Upper lobe of right lung (tissue), 1 donor: ENCODE data around the gene KCNMA1. TPM values are rescaled to one million over a fixed set of nuclear protein-coding genes. Genes with fewer than 3 reads are reported as not detected.

Source experiments
- ATAC-seq: fragments of 200-7000 bp; cut with Tn5 transposase; one replicate; pipeline ENCODE4 v1.9.1; 2020; ENCODE audit warnings: mild to moderate bottlenecking, moderate library complexity
- DNase-seq: peaks from one replicate; pipeline ENCODE4 v3.0.0-alpha.2; 2020
- H3K27ac ChIP-seq: fragments of 200-600 bp; one replicate; pipeline ENCODE4 v1.8.0; 2022
- H3K27me3 ChIP-seq: fragments of 200-600 bp; one replicate; pipeline ENCODE4 v1.8.0; 2022; ENCODE audit warnings: mild to moderate bottlenecking
- H3K36me3 ChIP-seq: fragments of 200-600 bp; one replicate; pipeline ENCODE4 v1.8.0; 2022
- H3K4me1 ChIP-seq: fragments of 200-600 bp; one replicate; pipeline ENCODE4 v1.8.0; 2022
- H3K4me3 ChIP-seq: fragments of 200-600 bp; one replicate; pipeline ENCODE4 v1.8.0; 2022; ENCODE audit warnings: mild to moderate bottlenecking
- H3K9me3 ChIP-seq: fragments of 200-600 bp; one replicate; pipeline ENCODE4 v1.8.0; 2022
- intact Hi-C: fragments of 100-400 bp; cut with DNase I; formaldehyde crosslinking; loops from one replicate; pipeline ENCODE4 v1.11.0; 2022
- total RNA-seq: library from RNA; stranded (reverse); fragmentation: NEBNext Ultra II Directional; extraction: Animal tissue kit (Norgen Biotek cat#: 25700); gene quantifications from one replicate; pipeline ENCODE4 v1.2.1, GENCODE V29; 2021
- TF ChIP-seq, protein P1 (sequence below): fragments of 200-600 bp; IDR thresholded peaks from one replicate; pipeline ENCODE4 v1.8.0; 2022; ENCODE audit warnings: antibody characterized with exemption
- donor health status: DM: no; HTN: yes; CAD: no; lungs with severe emphysema.

KCNMA1 gene
- total RNA-seq, 1 donor from 2014 or later: 26.3 TPM

DNA sequence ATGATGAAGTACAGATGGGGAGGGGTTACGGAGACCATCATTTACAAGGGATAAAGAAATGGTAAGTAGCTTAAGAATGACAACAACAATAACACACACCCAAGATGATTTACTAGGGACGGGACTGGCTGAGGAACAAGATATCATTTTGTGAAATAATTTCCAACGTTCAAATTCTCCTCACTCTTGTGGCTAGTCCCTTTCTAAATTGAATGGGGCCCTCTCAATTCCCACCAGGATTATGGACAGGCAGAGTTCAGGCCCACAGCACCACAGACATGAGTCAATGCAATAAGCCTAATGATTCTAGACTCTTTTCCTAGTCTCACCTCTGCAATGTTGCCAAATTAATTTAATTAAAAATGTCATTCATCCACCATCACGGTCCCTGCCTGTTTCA, 448.1 kb downstream of the KCNMA1 start:
- no peak for DNase-seq
- no peak for ATAC-seq
- TF ChIP-seq, protein P1, sequence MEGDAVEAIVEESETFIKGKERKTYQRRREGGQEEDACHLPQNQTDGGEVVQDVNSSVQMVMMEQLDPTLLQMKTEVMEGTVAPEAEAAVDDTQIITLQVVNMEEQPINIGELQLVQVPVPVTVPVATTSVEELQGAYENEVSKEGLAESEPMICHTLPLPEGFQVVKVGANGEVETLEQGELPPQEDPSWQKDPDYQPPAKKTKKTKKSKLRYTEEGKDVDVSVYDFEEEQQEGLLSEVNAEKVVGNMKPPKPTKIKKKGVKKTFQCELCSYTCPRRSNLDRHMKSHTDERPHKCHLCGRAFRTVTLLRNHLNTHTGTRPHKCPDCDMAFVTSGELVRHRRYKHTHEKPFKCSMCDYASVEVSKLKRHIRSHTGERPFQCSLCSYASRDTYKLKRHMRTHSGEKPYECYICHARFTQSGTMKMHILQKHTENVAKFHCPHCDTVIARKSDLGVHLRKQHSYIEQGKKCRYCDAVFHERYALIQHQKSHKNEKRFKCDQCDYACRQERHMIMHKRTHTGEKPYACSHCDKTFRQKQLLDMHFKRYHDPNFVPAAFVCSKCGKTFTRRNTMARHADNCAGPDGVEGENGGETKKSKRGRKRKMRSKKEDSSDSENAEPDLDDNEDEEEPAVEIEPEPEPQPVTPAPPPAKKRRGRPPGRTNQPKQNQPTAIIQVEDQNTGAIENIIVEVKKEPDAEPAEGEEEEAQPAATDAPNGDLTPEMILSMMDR: no peak
- Histone ChIP-seq H3K9me3 (no peaks in the 10 kb centered on the region), H3K27ac (no peak overlapping the region), H3K4me3 (no peak overlapping the region), H3K4me1 (no peaks in the 10 kb centered on the region), H3K27me3 (peaks cover 3% of the 10 kb centered on the region), H3K36me3 (no peaks in the 10 kb centered on the region)
- intact Hi-C loops: no loop called here

DNA sequence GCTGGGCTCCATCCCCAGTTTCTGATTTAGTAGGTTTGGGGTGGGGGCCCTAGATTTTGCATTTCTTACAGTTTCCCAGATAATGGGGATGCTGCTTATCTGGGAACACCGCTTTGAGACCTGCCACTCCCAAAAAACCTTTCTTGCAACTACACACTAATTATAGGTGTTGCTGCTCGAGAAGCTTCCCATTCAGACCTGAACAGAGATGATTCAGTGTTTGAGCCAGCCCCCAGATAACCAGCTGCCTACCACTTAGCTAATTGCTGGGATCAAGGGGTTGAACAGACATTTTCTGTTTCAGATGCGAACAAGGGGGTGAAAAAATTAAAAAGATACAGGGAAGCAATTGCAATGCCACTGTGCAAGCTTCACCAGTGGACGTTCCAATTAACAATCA, 448.5 kb downstream of the KCNMA1 start:
- ATAC-seq: no peak
- H3K4me1 ChIP-seq: no peaks in the 10 kb centered on the region
- no peak overlapping the region for H3K27ac ChIP-seq

DNA sequence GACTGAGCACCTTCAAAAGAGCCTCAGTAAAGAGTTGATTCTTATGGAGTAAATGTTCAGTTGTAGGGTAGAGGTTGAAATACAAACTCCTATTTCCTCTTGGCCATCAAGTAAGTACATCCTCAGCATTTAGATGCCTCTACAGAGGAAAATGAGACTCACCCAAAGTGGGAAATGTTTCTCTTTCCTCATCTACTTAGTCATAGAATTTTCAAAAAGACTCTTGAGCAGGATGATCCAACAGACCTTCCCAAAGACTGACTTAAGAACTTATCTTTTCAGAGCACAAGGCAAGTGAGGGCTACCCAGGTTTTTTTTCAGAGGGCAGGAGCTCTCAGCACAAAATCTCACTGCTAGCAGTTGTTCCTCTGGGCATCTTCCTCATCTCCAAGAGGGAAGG, 449.1 kb downstream of the KCNMA1 start:
- Histone ChIP-seq H3K27ac (no peak overlapping the region), H3K36me3 (no peaks in the 10 kb centered on the region), H3K4me1 (no peaks in the 10 kb centered on the region), H3K4me3 (no peak overlapping the region), H3K9me3 (no peaks in the 10 kb centered on the region), H3K27me3 (no peaks in the 10 kb centered on the region)
- TF ChIP-seq, protein P1: no peak
- intact Hi-C loops: no loop called here
- ATAC-seq (no peak), DNase-seq (no peak)

More for the DNA sequence above, 448.5 kb downstream of the KCNMA1 start:
- Histone ChIP-seq H3K4me3 (no peak overlapping the region), H3K36me3 (no peaks in the 10 kb centered on the region), H3K9me3 (no peaks in the 10 kb centered on the region), H3K27me3 (peaks cover 3% of the 10 kb centered on the region)
- intact Hi-C loops: no loop called here
- DNase-seq: no peak
- TF ChIP-seq, protein P1: no peak

DNA sequence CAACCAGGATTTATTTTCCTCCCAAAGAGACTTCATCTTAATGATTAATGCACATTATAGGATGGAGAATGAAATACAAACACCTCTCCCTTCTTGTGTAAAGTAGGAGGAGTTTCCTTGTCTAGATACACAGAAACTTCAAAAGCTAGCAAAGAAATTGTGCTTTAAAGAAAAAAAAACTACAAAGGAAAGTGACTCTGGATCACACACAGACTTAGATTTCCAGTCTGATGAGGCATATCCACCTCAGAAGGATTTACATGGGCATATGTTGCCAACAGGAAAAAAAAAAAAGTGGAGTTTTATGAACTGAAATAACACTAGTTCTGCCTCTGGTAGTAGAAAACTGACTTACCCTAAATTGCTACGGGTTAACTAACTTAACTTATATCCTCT, 449.6 kb downstream of the KCNMA1 start:
- intact Hi-C loops: no loop called here
- no peak for ATAC-seq
- TF ChIP-seq, protein P1: no peak

DNA sequence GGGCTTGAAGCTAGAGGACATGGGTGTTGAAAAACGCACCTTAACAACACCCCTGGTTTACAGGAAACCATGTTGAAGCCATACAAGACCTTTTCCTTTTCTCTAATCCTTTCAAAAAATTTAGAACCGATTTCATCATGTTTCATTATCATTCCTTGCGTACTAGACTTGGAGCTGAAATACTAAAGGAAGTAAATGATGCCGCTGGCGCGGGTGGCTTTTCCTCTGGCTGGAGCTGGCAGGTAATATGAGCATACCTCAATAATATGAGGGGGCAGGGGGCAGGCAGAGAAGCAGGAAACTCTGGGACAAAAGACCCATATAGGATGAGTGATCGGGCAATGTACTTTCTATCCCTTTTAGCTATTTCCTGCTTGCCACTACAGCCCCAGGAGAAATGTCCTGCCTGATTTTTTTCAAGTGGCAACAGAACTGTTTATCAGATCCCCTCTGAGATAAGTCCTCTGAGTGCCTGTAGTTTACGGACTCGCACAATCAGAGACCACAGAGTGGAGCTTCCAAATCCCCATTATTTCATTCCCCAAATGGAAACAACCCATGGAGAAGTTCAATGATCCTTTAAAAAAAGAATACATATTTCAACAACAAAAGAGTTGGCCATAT, 450.1 kb downstream of the KCNMA1 start:
- TF ChIP-seq, protein P1: no peak
- no peaks in the 10 kb centered on the region for H3K4me1 ChIP-seq
- intact Hi-C loops: no loop called here
- H3K4me3 ChIP-seq: no peak overlapping the region
- no peak for DNase-seq
- H3K27me3 ChIP-seq: no peaks in the 10 kb centered on the region
- H3K27ac ChIP-seq: no peak overlapping the region
- no peak for ATAC-seq
- no peaks in the 10 kb centered on the region for H3K36me3 ChIP-seq
- no peaks in the 10 kb centered on the region for H3K9me3 ChIP-seq

More for the DNA sequence above, 449.6 kb downstream of the KCNMA1 start:
- Histone ChIP-seq H3K9me3 (no peaks in the 10 kb centered on the region), H3K27me3 (no peaks in the 10 kb centered on the region), H3K4me1 (no peaks in the 10 kb centered on the region), H3K27ac (no peak overlapping the region), H3K4me3 (no peak overlapping the region), H3K36me3 (no peaks in the 10 kb centered on the region)
- DNase-seq: no peak

DNA sequence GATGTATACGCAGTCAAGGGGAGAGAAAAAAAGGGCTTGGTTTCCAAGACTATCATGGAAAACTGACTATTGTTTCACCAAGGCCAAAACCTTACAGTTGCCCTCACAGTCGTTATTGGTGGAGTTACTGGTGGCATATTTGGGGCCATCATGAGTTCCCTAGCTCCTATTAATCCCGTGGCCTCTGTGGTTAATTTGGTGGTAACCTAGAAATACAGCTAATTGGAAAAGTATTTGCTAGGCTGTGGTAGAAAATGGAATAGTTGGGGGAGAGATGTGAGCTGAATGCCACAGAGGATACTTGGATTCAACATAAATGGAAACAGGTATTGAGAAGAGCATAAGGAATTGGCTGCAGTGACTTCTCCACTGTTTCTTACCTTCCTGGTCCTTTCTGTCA, 450.7 kb downstream of the KCNMA1 start:
- ATAC-seq: no peak
- no peaks in the 10 kb centered on the region for H3K4me1 ChIP-seq

More for the DNA sequence above, 450.7 kb downstream of the KCNMA1 start:
- intact Hi-C loops: no loop called here
- H3K4me3 ChIP-seq: no peak overlapping the region
- no peak overlapping the region for H3K27ac ChIP-seq
- no peak for DNase-seq
- TF ChIP-seq, protein P1: no peak
- no peaks in the 10 kb centered on the region for H3K27me3 ChIP-seq
- H3K9me3 ChIP-seq: no peaks in the 10 kb centered on the region
- H3K36me3 ChIP-seq: no peaks in the 10 kb centered on the region
